ENCODE results near the gene DGKB.

- TF ChIP-seq POLR2AphosphoS5 (IDR thresholded peaks at IDR 0.05; ENCODE audit: low read depth) = no peak
- TF ChIP-seq CTCF (IDR thresholded peaks at IDR 0.05; ENCODE audit: insufficient read depth, low read length) = no peak
- TF ChIP-seq REST (IDR thresholded peaks at IDR 0.05; ENCODE audit: insufficient replicate concordance, low read depth) = no peak
- no peak for TF ChIP-seq SPI1 (IDR thresholded peaks at IDR 0.05; ENCODE audit: borderline replicate concordance, low read depth)
These were observed 167.7 kb downstream of the DGKB start for GRCh38 chr7:14734839-14735321.
